Measurements from ENCODE around the gene MESP1.

DNA sequence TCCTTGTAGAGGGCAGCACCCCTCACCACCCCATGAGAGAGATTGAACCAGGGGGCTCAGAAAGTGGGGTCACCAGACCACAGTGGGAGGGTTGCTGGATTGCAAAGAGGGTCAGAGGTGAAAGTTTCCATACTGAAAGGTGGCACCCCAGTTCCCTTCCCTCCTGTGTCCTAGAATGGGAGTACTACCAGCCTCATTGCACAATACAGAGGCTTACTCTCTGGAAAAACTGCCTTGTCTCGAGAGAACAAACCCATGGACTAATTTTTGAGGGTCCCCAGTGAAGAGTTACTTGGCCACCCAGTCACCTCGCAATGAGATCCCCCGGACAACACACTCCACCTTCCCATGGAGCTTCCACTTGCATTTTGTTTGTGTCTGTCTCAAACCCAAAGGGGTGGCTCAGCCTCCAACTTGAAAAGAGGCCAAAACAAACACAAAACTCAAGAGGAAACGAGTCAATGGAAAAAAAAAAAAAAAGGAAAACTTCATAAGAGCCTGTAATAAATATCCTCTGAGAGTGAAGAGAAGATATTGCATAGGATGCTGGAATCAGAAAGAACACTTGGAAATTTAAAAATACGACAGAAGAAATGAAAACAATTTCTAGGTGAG lies 43.7 kb upstream of the MESP1 start:
- TF ChIP-seq, protein P1, sequence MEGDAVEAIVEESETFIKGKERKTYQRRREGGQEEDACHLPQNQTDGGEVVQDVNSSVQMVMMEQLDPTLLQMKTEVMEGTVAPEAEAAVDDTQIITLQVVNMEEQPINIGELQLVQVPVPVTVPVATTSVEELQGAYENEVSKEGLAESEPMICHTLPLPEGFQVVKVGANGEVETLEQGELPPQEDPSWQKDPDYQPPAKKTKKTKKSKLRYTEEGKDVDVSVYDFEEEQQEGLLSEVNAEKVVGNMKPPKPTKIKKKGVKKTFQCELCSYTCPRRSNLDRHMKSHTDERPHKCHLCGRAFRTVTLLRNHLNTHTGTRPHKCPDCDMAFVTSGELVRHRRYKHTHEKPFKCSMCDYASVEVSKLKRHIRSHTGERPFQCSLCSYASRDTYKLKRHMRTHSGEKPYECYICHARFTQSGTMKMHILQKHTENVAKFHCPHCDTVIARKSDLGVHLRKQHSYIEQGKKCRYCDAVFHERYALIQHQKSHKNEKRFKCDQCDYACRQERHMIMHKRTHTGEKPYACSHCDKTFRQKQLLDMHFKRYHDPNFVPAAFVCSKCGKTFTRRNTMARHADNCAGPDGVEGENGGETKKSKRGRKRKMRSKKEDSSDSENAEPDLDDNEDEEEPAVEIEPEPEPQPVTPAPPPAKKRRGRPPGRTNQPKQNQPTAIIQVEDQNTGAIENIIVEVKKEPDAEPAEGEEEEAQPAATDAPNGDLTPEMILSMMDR (IDR thresholded peaks at IDR 0.05): no peak
- TF ChIP-seq POLR2A (IDR thresholded peaks at IDR 0.05): no peak
- TF ChIP-seq POLR2AphosphoS5 (IDR thresholded peaks at IDR 0.05): no peak
